ENCODE data around the gene DPM2.

- TF ChIP-seq, protein P1, sequence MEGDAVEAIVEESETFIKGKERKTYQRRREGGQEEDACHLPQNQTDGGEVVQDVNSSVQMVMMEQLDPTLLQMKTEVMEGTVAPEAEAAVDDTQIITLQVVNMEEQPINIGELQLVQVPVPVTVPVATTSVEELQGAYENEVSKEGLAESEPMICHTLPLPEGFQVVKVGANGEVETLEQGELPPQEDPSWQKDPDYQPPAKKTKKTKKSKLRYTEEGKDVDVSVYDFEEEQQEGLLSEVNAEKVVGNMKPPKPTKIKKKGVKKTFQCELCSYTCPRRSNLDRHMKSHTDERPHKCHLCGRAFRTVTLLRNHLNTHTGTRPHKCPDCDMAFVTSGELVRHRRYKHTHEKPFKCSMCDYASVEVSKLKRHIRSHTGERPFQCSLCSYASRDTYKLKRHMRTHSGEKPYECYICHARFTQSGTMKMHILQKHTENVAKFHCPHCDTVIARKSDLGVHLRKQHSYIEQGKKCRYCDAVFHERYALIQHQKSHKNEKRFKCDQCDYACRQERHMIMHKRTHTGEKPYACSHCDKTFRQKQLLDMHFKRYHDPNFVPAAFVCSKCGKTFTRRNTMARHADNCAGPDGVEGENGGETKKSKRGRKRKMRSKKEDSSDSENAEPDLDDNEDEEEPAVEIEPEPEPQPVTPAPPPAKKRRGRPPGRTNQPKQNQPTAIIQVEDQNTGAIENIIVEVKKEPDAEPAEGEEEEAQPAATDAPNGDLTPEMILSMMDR (IDR thresholded peaks at IDR 0.05), result no peak
- TF ChIP-seq POLR2AphosphoS5 (IDR thresholded peaks at IDR 0.05; ENCODE audit: insufficient read depth in 1 of 2, low read depth in 1 of 2) (no peak), POLR2A (IDR thresholded peaks at IDR 0.05) (no peak)
Observed at GRCh38 chr9:127950513-127951289, 13.0 kb upstream of the DPM2 start.
